Fibroblast of the conjunctiva (primary cell): Measurements from ENCODE around the gene TSHR.
"Not testable (repeated sequence)": the region's sequence is repeated elsewhere in the genome, so short reads cannot be mapped to it uniquely, and the experiment has no call there.

Source experiments
- DNase-seq: peaks from one replicate; pipeline ENCODE4 v3.0.0-alpha.2; 2010; ENCODE audit warnings: low read depth

The TSHR gene

DNA sequence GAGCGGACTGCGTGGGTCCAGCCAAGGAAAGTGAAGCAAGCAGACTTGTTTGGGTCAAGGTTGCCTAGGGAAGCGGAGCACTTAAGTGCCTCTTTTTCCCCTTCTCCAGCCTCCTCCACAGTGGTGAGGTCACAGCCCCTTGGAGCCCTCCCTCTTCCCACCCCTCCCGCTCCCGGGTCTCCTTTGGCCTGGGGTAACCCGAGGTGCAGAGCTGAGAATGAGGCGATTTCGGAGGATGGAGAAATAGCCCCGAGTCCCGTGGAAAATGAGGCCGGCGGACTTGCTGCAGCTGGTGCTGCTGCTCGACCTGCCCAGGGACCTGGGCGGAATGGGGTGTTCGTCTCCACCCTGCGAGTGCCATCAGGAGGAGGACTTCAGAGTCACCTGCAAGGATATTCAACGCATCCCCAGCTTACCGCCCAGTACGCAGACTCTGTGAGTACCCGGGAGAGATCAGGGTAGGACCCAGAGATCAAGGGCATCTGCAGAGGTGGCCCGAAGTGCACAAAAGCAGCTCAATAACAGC is at the start of gene TSHR:
Gene TSHR, plus strand, starts transcription at position 206 of the 526 bp plus-strand sequence. Its CDS starts 60 bp downstream, at position 266.
- DNase-seq = no peak

DNA sequence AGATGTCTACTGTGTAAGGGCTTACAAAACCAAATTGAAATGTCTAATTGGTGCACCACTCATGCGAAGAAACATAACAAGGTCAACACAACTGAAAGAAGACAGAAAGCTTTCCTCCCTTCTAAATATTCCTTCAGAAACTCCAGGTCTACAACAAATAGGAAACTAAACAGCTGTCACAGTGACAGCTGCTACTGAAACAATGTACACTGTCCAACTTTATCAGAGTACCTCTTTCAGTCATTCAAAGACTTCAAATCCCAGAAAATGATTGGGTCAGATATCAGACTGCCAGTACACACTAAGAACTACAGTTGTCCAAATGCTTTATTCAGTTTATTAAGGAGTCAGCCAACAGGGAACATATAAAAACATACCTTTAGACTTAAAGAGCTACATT is 49.1 kb upstream of the TSHR start:
- no peak for DNase-seq

DNA sequence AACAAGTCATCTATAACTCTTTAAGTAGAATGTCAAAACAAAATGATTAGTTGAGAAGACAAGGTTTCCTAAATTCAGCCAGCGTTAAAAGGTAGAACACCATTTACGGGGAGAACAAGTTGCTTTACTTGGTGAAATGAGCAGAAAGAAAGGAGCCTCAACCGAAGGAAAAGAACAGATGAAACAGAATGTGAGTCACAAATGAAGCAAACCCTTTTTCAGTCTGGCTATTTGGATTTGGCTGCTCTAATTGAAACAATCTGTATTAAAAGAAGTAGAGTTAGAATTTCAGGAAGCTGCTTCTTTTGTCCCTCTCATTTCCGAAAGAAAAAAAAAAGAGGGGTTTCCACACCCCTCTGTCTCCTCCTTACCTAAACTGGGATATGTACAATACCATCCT is 48.5 kb upstream of the TSHR start:
- DNase-seq = peak; percentile 53

DNA sequence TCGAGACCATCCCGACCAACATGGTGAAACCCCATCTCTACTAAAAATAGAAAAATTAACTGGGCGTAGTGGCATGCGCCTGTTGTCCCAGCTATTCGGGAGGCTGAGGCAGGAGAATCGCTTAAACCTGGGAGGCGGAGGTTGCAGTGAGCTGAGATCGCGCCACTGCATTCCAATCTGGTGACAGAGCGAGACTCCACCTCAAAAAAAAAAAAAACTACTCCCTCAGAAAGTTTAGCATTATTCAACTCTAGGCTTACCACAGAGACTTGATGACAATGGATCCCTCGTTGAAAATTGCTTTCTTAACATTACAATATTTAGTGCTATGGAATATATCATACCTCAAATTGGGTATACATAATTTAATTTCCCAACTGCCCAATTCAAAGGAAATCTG is 43.4 kb upstream of the TSHR start:
- not testable (repeated sequence) for DNase-seq

DNA sequence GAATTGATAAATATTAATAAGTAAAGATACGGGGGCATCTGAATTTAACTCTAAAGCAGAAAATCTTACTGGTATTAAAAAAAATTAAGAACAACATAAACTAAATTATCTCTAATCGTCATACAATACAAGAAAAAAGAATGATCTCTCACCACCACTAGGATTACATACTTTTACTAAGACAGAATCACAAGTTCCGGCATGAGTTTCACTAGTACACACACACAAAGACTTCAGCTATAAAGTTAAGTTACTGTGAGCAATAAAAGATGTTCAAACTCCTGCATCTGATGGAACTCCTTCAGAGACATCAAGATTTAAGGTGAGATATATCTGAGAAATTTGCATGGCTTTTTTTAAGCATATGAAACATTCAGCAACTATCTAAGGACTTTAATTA is 35.8 kb upstream of the TSHR start:
- no peak for DNase-seq

GRCh38 chr14:80923368-80923767 is 32.1 kb upstream of the TSHR start:
- no peak for DNase-seq

DNA sequence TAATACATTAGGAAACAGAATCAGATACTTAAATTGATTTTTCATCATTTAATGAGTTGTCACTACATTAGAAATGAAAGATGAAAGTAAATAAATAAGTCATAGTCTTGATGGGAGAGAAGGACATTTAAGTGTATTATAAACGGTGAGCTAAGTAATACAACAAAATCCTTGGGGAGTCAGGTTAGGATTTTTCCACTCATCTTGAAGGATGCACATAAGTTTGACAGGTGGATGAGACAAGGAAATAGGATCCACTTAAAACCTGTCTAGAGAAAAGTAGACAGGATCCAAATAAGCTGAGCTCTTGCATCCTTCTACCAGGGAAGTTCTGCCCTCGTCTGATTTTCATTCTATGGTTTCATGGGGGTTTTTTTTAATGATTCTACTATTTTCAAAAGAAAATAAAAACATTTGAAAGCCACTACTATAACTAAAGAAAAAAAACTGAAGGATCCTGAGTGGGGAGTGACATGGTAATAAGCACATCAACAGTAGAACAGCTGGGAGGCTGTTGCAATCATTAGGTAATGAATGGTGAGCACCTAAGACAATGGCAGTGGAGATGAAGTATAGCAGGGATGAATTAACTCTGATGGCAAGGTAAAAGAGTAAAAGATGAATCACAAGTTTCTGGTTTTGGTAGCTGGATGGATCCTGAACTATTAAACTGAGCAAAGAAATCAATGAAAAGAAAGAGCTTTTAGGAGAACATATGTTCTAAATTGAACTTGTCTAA is 30.9 kb upstream of the TSHR start:
- DNase-seq = no peak

GRCh38 chr14:80926397-80927082 is 28.9 kb upstream of the TSHR start:
- DNase-seq = no peak

DNA sequence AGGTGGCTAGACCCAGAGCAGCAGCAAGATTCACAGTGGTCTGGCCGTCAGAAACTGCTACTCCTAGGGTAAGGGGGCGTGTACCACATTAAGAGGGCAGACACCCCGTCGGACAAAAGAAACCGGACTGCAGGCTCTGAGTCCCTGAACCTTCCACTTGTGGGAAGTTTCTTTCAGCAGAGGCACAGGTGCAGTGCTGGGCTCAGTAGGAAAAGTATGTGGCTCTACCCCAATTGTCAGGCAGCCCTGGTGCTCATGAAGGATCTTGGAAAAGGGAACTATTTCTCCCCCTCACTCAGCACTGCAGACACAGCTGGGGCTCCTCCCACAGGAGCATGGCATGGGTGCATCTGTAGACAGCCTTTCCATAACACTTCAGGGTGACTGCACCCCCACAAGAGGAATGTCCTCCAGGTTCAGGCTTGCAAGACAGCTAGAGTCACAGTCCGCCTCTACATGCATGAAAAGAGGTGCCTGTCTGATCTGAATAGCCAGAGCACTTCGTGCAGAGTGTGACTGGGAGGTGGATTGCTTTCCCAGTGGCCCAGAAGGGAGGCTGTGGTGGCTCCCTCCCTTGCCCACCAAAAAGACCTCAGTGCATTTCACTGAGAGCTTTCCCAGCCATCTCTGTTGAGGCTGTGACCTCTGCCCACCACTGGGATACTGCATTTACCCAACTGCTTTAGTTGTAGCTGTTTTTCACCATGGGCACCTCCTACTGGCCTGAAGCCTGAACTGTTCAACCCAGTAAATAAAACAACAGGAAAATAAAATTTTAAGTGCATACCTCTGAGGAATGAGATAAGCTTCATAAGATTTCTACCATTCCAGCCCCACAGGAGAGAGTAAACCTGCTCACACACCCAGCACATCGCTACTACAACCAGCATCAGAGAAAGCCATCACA is 28.1 kb upstream of the TSHR start:
- DNase-seq = no peak

- DNase-seq = no peak
These were observed 25.3 kb upstream of the TSHR start for GRCh38 chr14:80930095-80930494.

DNA sequence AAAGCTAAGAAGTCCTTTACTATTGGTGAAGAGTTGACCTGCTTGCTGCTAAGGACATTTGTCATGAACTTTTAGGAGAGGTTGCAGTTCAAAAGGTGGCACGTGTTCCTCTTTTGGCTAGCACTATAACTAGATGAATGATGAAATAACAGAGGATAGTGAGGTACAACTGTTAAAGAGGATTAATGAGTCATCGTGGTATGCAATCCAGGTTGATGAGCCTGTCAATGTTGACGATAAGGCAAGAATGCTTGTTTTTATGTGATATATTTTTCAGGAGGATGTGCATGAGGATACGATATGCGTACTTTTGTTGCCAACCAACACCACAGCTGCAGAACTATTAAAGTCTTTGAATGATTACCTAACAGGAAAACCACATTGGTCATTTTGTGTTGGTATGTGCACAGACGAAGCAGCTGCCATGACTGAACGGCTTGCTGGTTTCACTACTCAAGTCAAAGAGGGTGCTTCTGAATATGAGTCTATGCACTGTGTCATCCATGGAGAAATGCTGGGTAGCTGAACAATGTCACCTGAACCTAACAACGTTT is 24.5 kb upstream of the TSHR start:
- DNase-seq = peak; percentile 29

GRCh38 chr14:80933282-80933681 is 22.1 kb upstream of the TSHR start:
- DNase-seq = no peak

- no peak for DNase-seq
These were observed 21.7 kb upstream of the TSHR start for GRCh38 chr14:80933686-80934085.

DNA sequence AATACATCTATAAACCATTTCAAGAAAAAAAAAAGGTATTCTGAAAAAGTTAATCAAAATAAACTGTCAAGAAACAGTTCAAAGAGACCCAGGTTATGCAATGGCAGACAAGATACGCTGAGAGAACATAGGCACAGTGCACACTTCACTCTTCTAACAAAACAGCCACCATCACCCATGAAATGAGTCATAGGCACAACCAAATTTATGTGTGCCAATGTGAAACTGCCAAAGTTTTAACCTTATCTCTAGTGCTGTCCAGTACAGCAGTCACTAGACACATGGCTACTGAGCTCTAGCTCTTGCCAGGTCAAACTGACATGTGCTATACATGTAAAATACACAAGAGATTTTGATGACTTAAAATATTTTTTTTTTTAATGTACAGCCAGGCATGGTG is 15.3 kb upstream of the TSHR start:
- no peak for DNase-seq

DNA sequence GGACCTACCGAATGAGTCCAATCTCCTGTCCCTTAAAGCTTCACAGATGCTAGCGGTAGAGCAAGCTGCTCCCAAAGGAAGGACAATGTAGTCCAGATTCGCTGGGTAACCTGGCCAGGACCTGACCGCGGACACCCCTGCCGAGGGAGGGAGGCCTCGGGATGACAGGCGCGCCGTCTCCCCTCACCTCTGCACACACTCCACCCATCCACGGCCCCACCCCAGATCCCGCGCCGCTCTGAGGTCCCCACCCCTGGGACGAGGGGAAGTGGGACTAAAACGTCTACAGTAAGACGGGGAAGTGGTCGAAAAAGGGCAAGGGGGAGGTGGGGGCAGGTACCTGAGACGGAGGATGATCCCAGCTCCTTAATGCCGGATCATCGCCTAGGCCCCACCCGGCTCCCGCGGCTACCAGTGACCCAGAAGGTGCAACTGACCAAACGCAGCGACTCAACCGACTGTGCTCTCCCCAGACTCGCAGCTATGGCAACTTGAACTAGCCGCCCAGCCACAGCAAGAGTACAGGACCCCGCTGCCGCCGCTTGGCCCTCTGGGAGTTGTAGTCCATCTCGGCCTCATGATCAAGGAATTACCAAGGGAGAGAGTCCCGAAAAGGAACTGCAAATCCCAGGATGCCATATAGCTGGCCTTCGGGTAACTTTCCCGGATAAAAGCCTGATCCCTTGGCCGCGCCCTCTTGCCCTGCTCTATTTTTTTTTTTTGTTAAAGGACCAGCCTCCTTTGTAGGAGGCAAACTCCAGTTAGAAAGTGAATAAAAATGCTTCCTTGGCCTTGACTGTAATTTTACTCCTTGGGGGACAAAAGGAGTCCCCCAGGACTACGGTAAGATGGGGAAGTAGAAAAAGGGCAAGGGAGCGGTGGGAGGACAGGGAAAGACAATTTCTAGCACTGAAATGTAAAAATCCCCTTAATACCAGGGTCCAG is 13.9 kb upstream of the TSHR start, which contains the start of gene CEP128:
Gene CEP128, minus strand, starts transcription at position 498 of the 945 bp plus-strand sequence.
- peak; percentile 98 for DNase-seq

DNA sequence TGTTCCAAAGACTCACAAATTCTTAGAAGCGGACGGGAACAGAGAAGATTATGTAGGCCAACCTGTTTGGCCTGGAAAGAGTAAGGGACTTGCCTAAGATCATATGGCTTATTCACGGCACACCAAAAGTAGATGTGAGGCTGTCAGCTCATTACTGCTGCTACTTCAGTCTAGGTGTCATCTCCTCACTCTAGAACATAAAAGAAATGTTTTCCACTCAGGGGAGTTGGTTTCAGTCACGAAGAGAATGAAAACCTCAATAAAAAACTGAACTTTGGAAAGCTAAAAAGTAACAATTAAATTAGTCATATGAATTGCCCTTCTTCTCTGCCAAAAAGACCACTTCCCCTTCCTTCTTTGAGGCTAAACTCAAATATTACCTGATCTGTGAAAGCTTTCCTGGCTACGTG is 13.2 kb upstream of the TSHR start:
- DNase-seq = no peak

GRCh38 chr14:80944861-80945617 is 10.4 kb upstream of the TSHR start:
- no peak for DNase-seq

GRCh38 chr14:80946187-80946586 is 9.2 kb upstream of the TSHR start:
- DNase-seq = no peak

DNA sequence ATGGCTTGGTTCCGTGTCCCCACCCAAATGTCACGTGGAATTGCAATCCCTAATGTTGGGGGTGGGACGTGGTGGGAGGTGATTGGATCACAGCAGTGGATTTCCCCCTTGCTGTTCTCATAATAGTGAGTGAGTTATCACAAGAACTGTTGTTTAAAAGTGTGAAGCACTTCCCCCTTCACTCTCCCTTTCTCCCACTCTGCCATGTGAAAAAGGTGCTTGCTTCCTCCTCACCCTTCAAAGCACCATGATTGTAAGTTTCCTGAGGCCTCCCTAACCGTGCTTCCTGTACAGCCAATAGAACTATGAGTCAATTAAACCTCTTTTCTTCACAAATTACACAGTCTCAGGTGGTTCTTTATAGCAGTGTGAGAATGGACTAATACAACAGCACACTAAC is 8.6 kb upstream of the TSHR start:
- no peak for DNase-seq

- no peak for DNase-seq
These were observed 7.1 kb upstream of the TSHR start for GRCh38 chr14:80948291-80948690.
